ENCODE data around the gene RMRP.

RMRP gene

GRCh38 chr9:35657546-35658136 is at the start of gene RMRP:
RMRP (minus strand) TSS chr9:35658019.
- H3K4me3 ChIP-seq (ENCODE audit: low read length in 2 of 2) = peak within 1 kb of the TSS; percentile 91 to 94
- H3K36me3 ChIP-seq (ENCODE audit: control insufficient read depth in 2 of 2, insufficient read depth in 2 of 2, low read length in 2 of 2) = peaks cover 0 to 13% of the 10 kb centered on the region in 2 donors
- H3K4me1 ChIP-seq (ENCODE audit: control insufficient read depth in 2 of 2, insufficient read depth in 2 of 2, low read length in 2 of 2) = peaks cover 33 to 38% of the 10 kb centered on the region in 2 donors
- peak within 1 kb of the TSS; percentile 99 for H3K27ac ChIP-seq (ENCODE audit: low read depth in 2 of 2, low read length in 2 of 2)
- H3K9ac ChIP-seq (ENCODE audit: low read depth in 1 of 2, low read length in 2 of 2) = peak within 1 kb of the TSS; percentile 93 to 98
- no peaks in the 10 kb centered on the region for H3K27me3 ChIP-seq (ENCODE audit: control insufficient read depth in 2 of 2, insufficient read depth in 2 of 2, low read length in 2 of 2)
- no peaks in the 10 kb centered on the region for H3K9me3 ChIP-seq (ENCODE audit: control insufficient read depth in 2 of 2, low read length in 2 of 2)

DNA sequence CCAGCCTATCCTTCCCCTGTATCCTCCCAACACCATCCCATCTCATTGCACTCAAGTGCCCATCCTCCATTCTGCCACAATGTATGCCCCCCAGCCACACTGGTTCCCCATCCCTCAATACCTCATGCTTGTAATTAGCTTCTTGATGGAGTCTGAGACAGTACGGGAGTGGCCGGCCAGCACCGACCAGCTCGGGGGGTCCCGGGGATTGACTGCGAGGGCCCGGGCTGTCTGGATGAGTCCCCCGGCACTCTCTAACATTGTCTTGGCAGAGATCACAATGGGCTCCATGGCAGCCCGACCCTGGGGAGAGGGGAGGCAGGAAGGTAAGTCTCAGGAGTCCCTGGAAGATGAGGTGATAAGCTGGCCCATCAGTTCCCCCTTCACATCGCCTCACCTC is 49.1 kb upstream of the RMRP start:
- Histone ChIP-seq H3K9me3 (ENCODE audit: control insufficient read depth in 2 of 2, low read length in 2 of 2) (no peaks in the 10 kb centered on the region), H3K27me3 (ENCODE audit: control insufficient read depth in 2 of 2, insufficient read depth in 2 of 2, low read length in 2 of 2) (no peaks in the 10 kb centered on the region), H3K36me3 (ENCODE audit: control insufficient read depth in 2 of 2, insufficient read depth in 2 of 2, low read length in 2 of 2) (peaks cover 82 to 88% of the 10 kb centered on the region in 2 donors), H3K27ac (ENCODE audit: low read depth in 2 of 2, low read length in 2 of 2) (no peak overlapping the region), H3K4me3 (ENCODE audit: low read length in 2 of 2) (no peak overlapping the region), H3K9ac (ENCODE audit: low read depth in 1 of 2, low read length in 2 of 2) (no peak overlapping the region), H3K4me1 (ENCODE audit: control insufficient read depth in 2 of 2, insufficient read depth in 2 of 2, low read length in 2 of 2) (no peaks in the 10 kb centered on the region)

GRCh38 chr9:35705836-35706430 is 48.1 kb upstream of the RMRP start:
- H3K27me3 ChIP-seq (ENCODE audit: control insufficient read depth in 2 of 2, insufficient read depth in 2 of 2, low read length in 2 of 2) = no peaks in the 10 kb centered on the region
- no peaks in the 10 kb centered on the region for H3K9me3 ChIP-seq (ENCODE audit: control insufficient read depth in 2 of 2, low read length in 2 of 2)
- H3K4me1 ChIP-seq (ENCODE audit: control insufficient read depth in 2 of 2, insufficient read depth in 2 of 2, low read length in 2 of 2) = no peaks in the 10 kb centered on the region
- H3K4me3 ChIP-seq (ENCODE audit: low read length in 2 of 2) = no peak overlapping the region
- H3K9ac ChIP-seq (ENCODE audit: low read depth in 1 of 2, low read length in 2 of 2) = no peak overlapping the region
- H3K36me3 ChIP-seq (ENCODE audit: control insufficient read depth in 2 of 2, insufficient read depth in 2 of 2, low read length in 2 of 2) = peaks cover 79 to 88% of the 10 kb centered on the region in 2 donors
- no peak overlapping the region for H3K27ac ChIP-seq (ENCODE audit: low read depth in 2 of 2, low read length in 2 of 2)

- no peak overlapping the region for H3K27ac ChIP-seq (ENCODE audit: low read depth in 2 of 2, low read length in 2 of 2)
- H3K27me3 ChIP-seq (ENCODE audit: control insufficient read depth in 2 of 2, insufficient read depth in 2 of 2, low read length in 2 of 2) = no peaks in the 10 kb centered on the region
- H3K4me3 ChIP-seq (ENCODE audit: low read length in 2 of 2) = no peak overlapping the region
- peaks cover 79 to 88% of the 10 kb centered on the region in 2 donors for H3K36me3 ChIP-seq (ENCODE audit: control insufficient read depth in 2 of 2, insufficient read depth in 2 of 2, low read length in 2 of 2)
- H3K4me1 ChIP-seq (ENCODE audit: control insufficient read depth in 2 of 2, insufficient read depth in 2 of 2, low read length in 2 of 2) = no peaks in the 10 kb centered on the region
- H3K9me3 ChIP-seq (ENCODE audit: control insufficient read depth in 2 of 2, low read length in 2 of 2) = no peaks in the 10 kb centered on the region
- H3K9ac ChIP-seq (ENCODE audit: low read depth in 1 of 2, low read length in 2 of 2) = no peak overlapping the region
Measured at GRCh38 chr9:35705372-35705771, 47.6 kb upstream of the RMRP start.

DNA sequence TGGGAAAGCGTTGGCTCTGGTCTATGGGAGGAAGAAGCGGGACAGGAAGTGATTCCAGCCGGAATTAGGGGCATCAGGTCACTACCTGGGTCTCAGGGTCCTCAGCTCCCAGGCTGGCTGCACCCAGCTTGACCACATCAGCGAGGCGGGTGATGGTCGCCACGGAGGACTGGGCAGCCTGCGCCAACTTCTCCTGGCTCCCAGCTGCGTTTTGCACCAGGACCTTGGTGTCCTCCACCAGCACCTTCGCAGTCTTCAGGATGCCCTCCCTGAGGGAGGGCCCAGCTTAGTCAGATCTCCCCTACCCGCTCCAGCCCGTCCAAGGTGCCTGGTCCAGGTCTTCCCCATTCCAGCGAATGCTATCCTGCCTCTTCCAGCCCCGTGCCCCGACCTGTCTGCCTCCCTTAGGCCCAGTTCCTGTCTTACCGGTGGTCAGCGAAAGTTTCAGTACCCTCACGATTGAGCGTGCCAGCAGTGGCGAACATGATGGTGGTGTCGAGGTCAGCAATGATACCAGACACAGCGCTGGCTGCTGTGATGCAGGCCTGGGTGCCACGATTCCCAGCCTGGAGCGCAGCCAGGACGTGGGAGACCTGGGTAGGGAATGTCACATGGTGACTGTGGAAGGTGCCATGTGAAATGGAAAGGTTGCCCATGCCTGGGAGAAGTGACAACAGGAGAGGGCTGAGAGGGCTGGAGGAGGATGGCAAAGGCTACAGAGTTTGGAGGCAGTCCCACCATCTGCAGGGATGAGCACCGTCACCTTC is 46.3 kb upstream of the RMRP start:
- Histone ChIP-seq H3K4me1 (ENCODE audit: control insufficient read depth in 2 of 2, insufficient read depth in 2 of 2, low read length in 2 of 2) (no peaks in the 10 kb centered on the region), H3K27ac (ENCODE audit: low read depth in 2 of 2, low read length in 2 of 2) (no peak overlapping the region), H3K4me3 (ENCODE audit: low read length in 2 of 2) (no peak overlapping the region), H3K9me3 (ENCODE audit: control insufficient read depth in 2 of 2, low read length in 2 of 2) (no peaks in the 10 kb centered on the region), H3K9ac (ENCODE audit: low read depth in 1 of 2, low read length in 2 of 2) (no peak overlapping the region), H3K36me3 (ENCODE audit: control insufficient read depth in 2 of 2, insufficient read depth in 2 of 2, low read length in 2 of 2) (peaks cover 86 to 95% of the 10 kb centered on the region in 2 donors), H3K27me3 (ENCODE audit: control insufficient read depth in 2 of 2, insufficient read depth in 2 of 2, low read length in 2 of 2) (no peaks in the 10 kb centered on the region)

- Histone ChIP-seq H3K27me3 (ENCODE audit: control insufficient read depth in 2 of 2, insufficient read depth in 2 of 2, low read length in 2 of 2) (no peaks in the 10 kb centered on the region), H3K4me1 (ENCODE audit: control insufficient read depth in 2 of 2, insufficient read depth in 2 of 2, low read length in 2 of 2) (no peaks in the 10 kb centered on the region), H3K4me3 (ENCODE audit: low read length in 2 of 2) (no peak overlapping the region), H3K9ac (ENCODE audit: low read depth in 1 of 2, low read length in 2 of 2) (no peak overlapping the region), H3K9me3 (ENCODE audit: control insufficient read depth in 2 of 2, low read length in 2 of 2) (no peaks in the 10 kb centered on the region), H3K27ac (ENCODE audit: low read depth in 2 of 2, low read length in 2 of 2) (no peak overlapping the region), H3K36me3 (ENCODE audit: control insufficient read depth in 2 of 2, insufficient read depth in 2 of 2, low read length in 2 of 2) (peaks cover 93 to 97% of the 10 kb centered on the region in 2 donors)
Measured at GRCh38 chr9:35702696-35703095, 44.9 kb upstream of the RMRP start.

- Histone ChIP-seq H3K9me3 (ENCODE audit: control insufficient read depth in 2 of 2, low read length in 2 of 2) (no peaks in the 10 kb centered on the region), H3K27ac (ENCODE audit: low read depth in 2 of 2, low read length in 2 of 2) (no peak overlapping the region), H3K4me3 (ENCODE audit: low read length in 2 of 2) (no peak overlapping the region), H3K4me1 (ENCODE audit: control insufficient read depth in 2 of 2, insufficient read depth in 2 of 2, low read length in 2 of 2) (peaks cover 0 to 1% of the 10 kb centered on the region in 2 donors), H3K27me3 (ENCODE audit: control insufficient read depth in 2 of 2, insufficient read depth in 2 of 2, low read length in 2 of 2) (no peaks in the 10 kb centered on the region), H3K9ac (ENCODE audit: low read depth in 1 of 2, low read length in 2 of 2) (no peak overlapping the region), H3K36me3 (ENCODE audit: control insufficient read depth in 2 of 2, insufficient read depth in 2 of 2, low read length in 2 of 2) (peaks cover 83 to 88% of the 10 kb centered on the region in 2 donors)
Measured at GRCh38 chr9:35700942-35701341, 43.1 kb upstream of the RMRP start.

DNA sequence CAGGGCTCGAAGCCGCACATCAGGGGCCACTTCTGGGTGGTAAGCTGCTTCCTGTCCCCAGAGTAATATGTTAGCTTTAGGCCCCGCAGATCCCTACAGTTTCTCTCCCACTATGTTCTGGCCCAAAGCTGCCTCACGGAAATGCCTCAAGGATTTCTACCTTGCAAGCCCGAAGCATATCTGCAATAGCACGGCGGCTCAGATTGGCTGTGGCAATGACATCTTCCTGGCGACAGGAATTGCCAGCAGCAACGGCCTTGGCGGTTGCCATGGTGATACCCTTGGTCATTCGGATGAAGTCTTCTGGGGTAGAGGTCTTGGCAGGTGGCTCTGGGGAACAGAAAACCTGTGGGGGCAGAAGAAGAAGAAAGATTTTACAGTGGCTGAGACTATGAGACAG is 42.2 kb upstream of the RMRP start:
- no peak overlapping the region for H3K4me3 ChIP-seq (ENCODE audit: low read length in 2 of 2)
- no peaks in the 10 kb centered on the region for H3K9me3 ChIP-seq (ENCODE audit: control insufficient read depth in 2 of 2, low read length in 2 of 2)
- H3K27ac ChIP-seq (ENCODE audit: low read depth in 2 of 2, low read length in 2 of 2) = no peak overlapping the region
- H3K4me1 ChIP-seq (ENCODE audit: control insufficient read depth in 2 of 2, insufficient read depth in 2 of 2, low read length in 2 of 2) = peaks cover 0 to 4% of the 10 kb centered on the region in 2 donors
- no peak overlapping the region for H3K9ac ChIP-seq (ENCODE audit: low read depth in 1 of 2, low read length in 2 of 2)
- H3K27me3 ChIP-seq (ENCODE audit: control insufficient read depth in 2 of 2, insufficient read depth in 2 of 2, low read length in 2 of 2) = no peaks in the 10 kb centered on the region
- peaks cover 74 to 79% of the 10 kb centered on the region in 2 donors for H3K36me3 ChIP-seq (ENCODE audit: control insufficient read depth in 2 of 2, insufficient read depth in 2 of 2, low read length in 2 of 2)

DNA sequence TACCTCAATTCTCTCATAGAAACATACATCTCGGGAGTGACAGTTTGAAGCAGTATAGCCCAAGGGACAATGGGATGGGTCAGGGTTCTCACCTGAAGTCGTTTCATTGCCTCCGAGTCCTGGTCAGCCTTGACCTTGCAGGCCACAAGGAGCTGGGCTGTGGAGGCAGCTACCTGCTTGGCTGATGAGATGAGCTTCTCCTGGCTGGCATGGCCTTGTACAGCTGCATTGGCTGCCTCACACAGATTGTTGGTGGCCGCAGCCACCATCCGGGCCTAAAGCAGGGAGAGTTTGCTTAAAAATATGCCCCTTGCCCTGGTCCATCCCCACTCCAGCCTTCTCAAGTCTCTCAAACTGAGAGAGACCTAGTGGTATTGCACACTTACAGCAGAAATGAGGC is 40.4 kb upstream of the RMRP start:
- Histone ChIP-seq H3K27ac (ENCODE audit: low read depth in 2 of 2, low read length in 2 of 2) (no peak overlapping the region), H3K36me3 (ENCODE audit: control insufficient read depth in 2 of 2, insufficient read depth in 2 of 2, low read length in 2 of 2) (peaks cover 56 to 61% of the 10 kb centered on the region in 2 donors), H3K4me1 (ENCODE audit: control insufficient read depth in 2 of 2, insufficient read depth in 2 of 2, low read length in 2 of 2) (peaks cover 0 to 4% of the 10 kb centered on the region in 2 donors)

GRCh38 chr9:35697486-35697885 is 39.7 kb upstream of the RMRP start:
- Histone ChIP-seq H3K4me3 (ENCODE audit: low read length in 2 of 2) (no peak overlapping the region), H3K9me3 (ENCODE audit: control insufficient read depth in 2 of 2, low read length in 2 of 2) (no peaks in the 10 kb centered on the region), H3K9ac (ENCODE audit: low read depth in 1 of 2, low read length in 2 of 2) (no peak overlapping the region), H3K4me1 (ENCODE audit: control insufficient read depth in 2 of 2, insufficient read depth in 2 of 2, low read length in 2 of 2) (peaks cover 0 to 4% of the 10 kb centered on the region in 2 donors), H3K27ac (ENCODE audit: low read depth in 2 of 2, low read length in 2 of 2) (no peak overlapping the region), H3K27me3 (ENCODE audit: control insufficient read depth in 2 of 2, insufficient read depth in 2 of 2, low read length in 2 of 2) (no peaks in the 10 kb centered on the region), H3K36me3 (ENCODE audit: control insufficient read depth in 2 of 2, insufficient read depth in 2 of 2, low read length in 2 of 2) (peaks cover 49 to 55% of the 10 kb centered on the region in 2 donors)

More for the DNA sequence above, 40.4 kb upstream of the RMRP start:
- Histone ChIP-seq H3K9ac (ENCODE audit: low read depth in 1 of 2, low read length in 2 of 2) (no peak overlapping the region), H3K4me3 (ENCODE audit: low read length in 2 of 2) (no peak overlapping the region), H3K9me3 (ENCODE audit: control insufficient read depth in 2 of 2, low read length in 2 of 2) (no peaks in the 10 kb centered on the region), H3K27me3 (ENCODE audit: control insufficient read depth in 2 of 2, insufficient read depth in 2 of 2, low read length in 2 of 2) (no peaks in the 10 kb centered on the region)

Measured in mucosa of rectum (tissue), 2 donors.